K562 (cell line): ENCODE measurements around the gene ARHGAP33. TPM values are rescaled to one million over a fixed set of nuclear protein-coding genes. Genes with fewer than 3 reads are reported as not detected.

Experiments used
- BACH1 ChIP-seq: fragments of 200-800 bp; sonication (Bioruptor generic); IDR thresholded peaks from 2 replicates; pipeline ENCODE4 v1.6.1; 2016; ENCODE audit warnings: missing genetic modification characterization, missing compliant biosample characterization
- CREB1 ChIP-seq, 2 experiments: sonication (generic) in 1 of 2; formaldehyde crosslinking in 1 of 2; IDR thresholded peaks; 2 replicates each; pipeline versions ENCODE4 v1.6.1 to v1.8.0; 2012 to 2022; ENCODE audit warnings: inconsistent platforms in 1 of 2, mild to moderate bottlenecking in 1 of 2, missing genetic modification reagents in 1 of 2, moderate library complexity in 1 of 2
- FIP1L1 ChIP-seq: fragments of 200-400 bp; formaldehyde crosslinking; IDR thresholded peaks from 2 replicates; pipeline ENCODE4 v1.6.1; 2018; ENCODE audit warnings: mild to moderate bottlenecking, low read depth, low read length; ENCODE audit not compliant: poor library complexity, severe bottlenecking
- FOS ChIP-seq: IDR thresholded peaks from 3 replicates; pipeline ENCODE4 v1.6.1; 2011; ENCODE audit not compliant: insufficient read length; ENCODE audit errors: extremely low read depth
- HDAC8 ChIP-seq: fragments of 450-650 bp; IDR thresholded peaks from 2 replicates; pipeline ENCODE4 v1.6.1; 2016; ENCODE audit warnings: mild to moderate bottlenecking, missing genetic modification characterization, moderate library complexity, missing compliant biosample characterization
- HSF4 ChIP-seq: fragments of 250-450 bp; sonication (Bioruptor Pico); IDR thresholded peaks from 2 replicates; pipeline ENCODE4 v2.1.2; 2022; ENCODE audit warnings: mild to moderate bottlenecking, moderate library complexity, borderline replicate concordance
- LCOR ChIP-seq: sonication (generic); formaldehyde crosslinking; IDR thresholded peaks from 2 replicates; pipeline ENCODE4 v1.8.0; 2022; ENCODE audit warnings: mild to moderate bottlenecking, missing genetic modification reagents
- MYC ChIP-seq, 2 experiments: fragments of 250-450 bp in 1 of 2; sonication (Bioruptor Pico) in 1 of 2; IDR thresholded peaks; 2 replicates each; pipeline versions ENCODE4 v1.5.1 to v1.6.1; 2012 to 2021; ENCODE audit warnings: low read depth in 2 of 2, borderline replicate concordance in 1 of 2, improper control_type of control experiment in 1 of 2, low read length in 1 of 2, mild to moderate bottlenecking in 1 of 2, moderate library complexity in 1 of 2
- MYNN ChIP-seq, 2 experiments: sonication (generic); formaldehyde crosslinking in 1 of 2; IDR thresholded peaks; 2 replicates each; pipeline versions ENCODE4 v1.5.0 to v1.6.1; 2016 to 2020; ENCODE audit warnings: antibody characterized with exemption in 1 of 2, missing genetic modification reagents in 1 of 2
- RBM22 ChIP-seq: fragments of 200-400 bp; formaldehyde crosslinking; IDR thresholded peaks from 2 replicates; pipeline ENCODE4 v1.6.1; 2018; ENCODE audit warnings: low read length, low read depth; ENCODE audit not compliant: poor library complexity, severe bottlenecking
- THRAP3 ChIP-seq: fragments of 450-650 bp; IDR thresholded peaks from 2 replicates; pipeline ENCODE4 v1.6.1; 2016; ENCODE audit warnings: mild to moderate bottlenecking, inconsistent platforms, borderline replicate concordance
- ZBTB1 ChIP-seq: sonication (generic); formaldehyde crosslinking; IDR thresholded peaks from 2 replicates; pipeline ENCODE4 v1.8.1; 2023; ENCODE audit warnings: missing genetic modification reagents, low read depth, mild to moderate bottlenecking, borderline replicate concordance
- ZNF436 ChIP-seq: fragments of 250-450, 450-650 bp; sonication (Bioruptor Pico); formaldehyde crosslinking; IDR thresholded peaks from 2 replicates; pipeline ENCODE4 v1.7.0; 2020; ENCODE audit warnings: mild to moderate bottlenecking
- ZNF668 ChIP-seq: fragments of 250-450 bp; sonication (Bioruptor Pico); IDR thresholded peaks from 2 replicates; pipeline ENCODE4 v1.8.0; 2022; ENCODE audit warnings: mild to moderate bottlenecking, inconsistent platforms
- ZNF780A ChIP-seq: fragments of 250-450 bp; sonication (Bioruptor Pico); IDR thresholded peaks from 2 replicates; pipeline ENCODE4 v1.5.0; 2021; ENCODE audit warnings: mild to moderate bottlenecking
- polyA plus RNA-seq, 8 experiments: library from polyadenylated mRNA; depleted of rRNA in 4 of 8; stranded (reverse) in 5 of 8; unstranded in 3 of 8; fragments of >200 nt; fragmentation: Nextera tagmentation in 2 of 8; fragmentation: Illumina TruSeq in 1 of 8; extraction: Ambion mirVana in 2 of 8; extraction: Trizol in 1 of 8; gene quantifications; 2 replicates each; pipeline versions ENCODE4 v1.2.1 to v1.2.3, GENCODE V29; 2011 to 2014; ENCODE audit warnings: inconsistent platforms in 1 of 8, missing spikeins in 1 of 8
- total RNA-seq, 7 experiments: library from RNA; depleted of rRNA in 6 of 7; stranded (reverse); fragments of >200 nt in 6 of 7; fragmentation: Illumina TruSeq in 2 of 7; extraction: Trizol in 2 of 7; gene quantifications; 2 replicates each; pipeline versions ENCODE4 v1.2.1 to v1.2.3, GENCODE V29; 2011 to 2021; ENCODE audit warnings: low replicate concordance in 1 of 7
- TF ChIP-seq, protein P1 (sequence below): fragments of 450-650 bp; IDR thresholded peaks from 2 replicates; pipeline ENCODE4 v1.6.1; 2016; ENCODE audit warnings: borderline replicate concordance
- TF ChIP-seq, protein P2 (sequence below): sonication (generic); formaldehyde crosslinking; IDR thresholded peaks from 2 replicates; pipeline ENCODE4 v1.5.0; 2020; ENCODE audit warnings: missing genetic modification reagents
- TF ChIP-seq, protein P3 (sequence below): sonication (generic); formaldehyde crosslinking; IDR thresholded peaks from 2 replicates; pipeline ENCODE4 v1.8.1; 2023; ENCODE audit warnings: missing genetic modification reagents, mild to moderate bottlenecking, borderline replicate concordance
- TF ChIP-seq, protein P4 (sequence below): fragments of 250-450 bp; sonication (Bioruptor Pico); IDR thresholded peaks from 2 replicates; pipeline ENCODE4 v1.8.0; 2021; ENCODE audit warnings: mild to moderate bottlenecking, moderate library complexity

The ARHGAP33 gene
- total and polyA plus RNA-seq, 9 of the 15 experiments (the other 6 are each of a cell fraction or from before 2014, with no cell fraction given): 0.06 to 26.6 (median 1.6) TPM; not detected in 1

DNA sequence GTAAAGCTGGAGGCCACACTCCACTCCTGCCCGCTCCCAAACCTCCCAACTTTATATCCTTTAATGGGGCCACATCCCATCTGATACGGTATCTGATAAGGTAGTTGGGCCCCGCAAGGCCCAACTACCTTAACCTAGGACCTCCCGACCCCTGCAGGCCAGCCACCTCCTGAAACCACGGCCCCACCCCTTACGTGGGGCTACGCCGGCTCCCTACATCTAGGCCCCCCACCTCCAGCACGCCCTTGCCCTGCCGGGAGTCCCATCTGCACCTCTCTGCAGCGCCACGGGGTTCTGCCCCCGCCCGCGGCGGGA lies 35.3 kb upstream of the ARHGAP33 start (continued):
- TF ChIP-seq, protein P1, sequence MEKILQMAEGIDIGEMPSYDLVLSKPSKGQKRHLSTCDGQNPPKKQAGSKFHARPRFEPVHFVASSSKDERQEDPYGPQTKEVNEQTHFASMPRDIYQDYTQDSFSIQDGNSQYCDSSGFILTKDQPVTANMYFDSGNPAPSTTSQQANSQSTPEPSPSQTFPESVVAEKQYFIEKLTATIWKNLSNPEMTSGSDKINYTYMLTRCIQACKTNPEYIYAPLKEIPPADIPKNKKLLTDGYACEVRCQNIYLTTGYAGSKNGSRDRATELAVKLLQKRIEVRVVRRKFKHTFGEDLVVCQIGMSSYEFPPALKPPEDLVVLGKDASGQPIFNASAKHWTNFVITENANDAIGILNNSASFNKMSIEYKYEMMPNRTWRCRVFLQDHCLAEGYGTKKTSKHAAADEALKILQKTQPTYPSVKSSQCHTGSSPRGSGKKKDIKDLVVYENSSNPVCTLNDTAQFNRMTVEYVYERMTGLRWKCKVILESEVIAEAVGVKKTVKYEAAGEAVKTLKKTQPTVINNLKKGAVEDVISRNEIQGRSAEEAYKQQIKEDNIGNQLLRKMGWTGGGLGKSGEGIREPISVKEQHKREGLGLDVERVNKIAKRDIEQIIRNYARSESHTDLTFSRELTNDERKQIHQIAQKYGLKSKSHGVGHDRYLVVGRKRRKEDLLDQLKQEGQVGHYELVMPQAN: no peak
- TF ChIP-seq FIP1L1 (peak; percentile 52), ZNF780A (CRISPR knock-in tag) (no peak), HSF4 (CRISPR knock-in tag) (no peak), ZNF436 (CRISPR knock-in tag) (no peak), HDAC8 (tag) (no peak), FOS (no peak), RBM22 (peak; percentile 79), MYC (IDR thresholded peaks at IDR 0.05; ENCODE audit: low read depth, low read length) (no peak), MYC (CRISPR knock-in tag; IDR thresholded peaks at IDR 0.05; ENCODE audit: borderline replicate concordance, low read depth) (no peak), MYNN (IDR thresholded peaks at IDR 0.05) (no peak), MYNN (CRISPR knock-in tag; IDR thresholded peaks at IDR 0.05) (no peak), LCOR (no peak), CREB1 (IDR thresholded peaks at IDR 0.05) (no peak), CREB1 (CRISPR knock-in tag; IDR thresholded peaks at IDR 0.05) (0 out of 2 replicates have a peak, but pooled peaks have one; percentile 24), BACH1 (tag) (no peak), ZNF668 (CRISPR knock-in tag) (no peak), THRAP3 (no peak), ZBTB1 (CRISPR knock-in tag) (no peak)
- TF ChIP-seq, protein P2, sequence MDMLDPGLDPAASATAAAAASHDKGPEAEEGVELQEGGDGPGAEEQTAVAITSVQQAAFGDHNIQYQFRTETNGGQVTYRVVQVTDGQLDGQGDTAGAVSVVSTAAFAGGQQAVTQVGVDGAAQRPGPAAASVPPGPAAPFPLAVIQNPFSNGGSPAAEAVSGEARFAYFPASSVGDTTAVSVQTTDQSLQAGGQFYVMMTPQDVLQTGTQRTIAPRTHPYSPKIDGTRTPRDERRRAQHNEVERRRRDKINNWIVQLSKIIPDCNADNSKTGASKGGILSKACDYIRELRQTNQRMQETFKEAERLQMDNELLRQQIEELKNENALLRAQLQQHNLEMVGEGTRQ (CRISPR knock-in tag): no peak
- TF ChIP-seq, protein P3, sequence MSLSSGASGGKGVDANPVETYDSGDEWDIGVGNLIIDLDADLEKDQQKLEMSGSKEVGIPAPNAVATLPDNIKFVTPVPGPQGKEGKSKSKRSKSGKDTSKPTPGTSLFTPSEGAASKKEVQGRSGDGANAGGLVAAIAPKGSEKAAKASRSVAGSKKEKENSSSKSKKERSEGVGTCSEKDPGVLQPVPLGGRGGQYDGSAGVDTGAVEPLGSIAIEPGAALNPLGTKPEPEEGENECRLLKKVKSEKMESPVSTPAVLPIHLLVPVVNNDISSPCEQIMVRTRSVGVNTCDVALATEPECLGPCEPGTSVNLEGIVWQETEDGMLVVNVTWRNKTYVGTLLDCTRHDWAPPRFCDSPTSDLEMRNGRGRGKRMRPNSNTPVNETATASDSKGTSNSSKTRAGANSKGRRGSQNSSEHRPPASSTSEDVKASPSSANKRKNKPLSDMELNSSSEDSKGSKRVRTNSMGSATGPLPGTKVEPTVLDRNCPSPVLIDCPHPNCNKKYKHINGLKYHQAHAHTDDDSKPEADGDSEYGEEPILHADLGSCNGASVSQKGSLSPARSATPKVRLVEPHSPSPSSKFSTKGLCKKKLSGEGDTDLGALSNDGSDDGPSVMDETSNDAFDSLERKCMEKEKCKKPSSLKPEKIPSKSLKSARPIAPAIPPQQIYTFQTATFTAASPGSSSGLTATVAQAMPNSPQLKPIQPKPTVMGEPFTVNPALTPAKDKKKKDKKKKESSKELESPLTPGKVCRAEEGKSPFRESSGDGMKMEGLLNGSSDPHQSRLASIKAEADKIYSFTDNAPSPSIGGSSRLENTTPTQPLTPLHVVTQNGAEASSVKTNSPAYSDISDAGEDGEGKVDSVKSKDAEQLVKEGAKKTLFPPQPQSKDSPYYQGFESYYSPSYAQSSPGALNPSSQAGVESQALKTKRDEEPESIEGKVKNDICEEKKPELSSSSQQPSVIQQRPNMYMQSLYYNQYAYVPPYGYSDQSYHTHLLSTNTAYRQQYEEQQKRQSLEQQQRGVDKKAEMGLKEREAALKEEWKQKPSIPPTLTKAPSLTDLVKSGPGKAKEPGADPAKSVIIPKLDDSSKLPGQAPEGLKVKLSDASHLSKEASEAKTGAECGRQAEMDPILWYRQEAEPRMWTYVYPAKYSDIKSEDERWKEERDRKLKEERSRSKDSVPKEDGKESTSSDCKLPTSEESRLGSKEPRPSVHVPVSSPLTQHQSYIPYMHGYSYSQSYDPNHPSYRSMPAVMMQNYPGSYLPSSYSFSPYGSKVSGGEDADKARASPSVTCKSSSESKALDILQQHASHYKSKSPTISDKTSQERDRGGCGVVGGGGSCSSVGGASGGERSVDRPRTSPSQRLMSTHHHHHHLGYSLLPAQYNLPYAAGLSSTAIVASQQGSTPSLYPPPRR (CRISPR knock-in tag): no peak
- TF ChIP-seq, protein P4, sequence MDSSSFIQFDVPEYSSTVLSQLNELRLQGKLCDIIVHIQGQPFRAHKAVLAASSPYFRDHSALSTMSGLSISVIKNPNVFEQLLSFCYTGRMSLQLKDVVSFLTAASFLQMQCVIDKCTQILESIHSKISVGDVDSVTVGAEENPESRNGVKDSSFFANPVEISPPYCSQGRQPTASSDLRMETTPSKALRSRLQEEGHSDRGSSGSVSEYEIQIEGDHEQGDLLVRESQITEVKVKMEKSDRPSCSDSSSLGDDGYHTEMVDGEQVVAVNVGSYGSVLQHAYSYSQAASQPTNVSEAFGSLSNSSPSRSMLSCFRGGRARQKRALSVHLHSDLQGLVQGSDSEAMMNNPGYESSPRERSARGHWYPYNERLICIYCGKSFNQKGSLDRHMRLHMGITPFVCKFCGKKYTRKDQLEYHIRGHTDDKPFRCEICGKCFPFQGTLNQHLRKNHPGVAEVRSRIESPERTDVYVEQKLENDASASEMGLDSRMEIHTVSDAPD (CRISPR knock-in tag): no peak
